HG02884 (cell line): ENCODE data around the gene SRL.
"Not testable (repeated sequence)": the region's sequence is repeated elsewhere in the genome, so short reads cannot be mapped to it uniquely, and the experiment has no call there.

ENCODE experiments used
- ATAC-seq: cut with Tn5 transposase; IDR thresholded peaks from one replicate; pipeline ENCODE4 v1.9.1; 2021; ENCODE audit warnings: mild to moderate bottlenecking, moderate library complexity; ENCODE audit not compliant: unreplicated experiment

SRL gene

DNA sequence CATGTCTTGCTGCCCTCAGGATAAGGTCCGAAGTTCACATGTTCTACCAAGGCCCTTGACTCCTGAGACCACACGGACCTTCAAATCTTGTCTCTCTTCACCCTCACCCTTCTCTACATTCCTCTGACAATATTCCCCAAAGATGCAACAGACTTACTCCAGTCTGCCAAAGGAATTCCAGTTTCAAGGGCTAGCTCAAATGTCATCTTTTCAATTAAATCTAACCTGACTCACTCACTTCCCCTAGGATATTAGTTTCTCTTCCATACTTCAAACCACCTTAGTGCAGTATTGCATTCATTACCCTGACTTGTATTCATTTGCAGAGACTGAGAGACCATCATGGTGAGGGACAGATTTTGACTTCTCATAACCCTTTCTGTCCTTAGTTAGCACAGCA is 66.0 kb downstream of the SRL start:
- ATAC-seq = no peak

DNA sequence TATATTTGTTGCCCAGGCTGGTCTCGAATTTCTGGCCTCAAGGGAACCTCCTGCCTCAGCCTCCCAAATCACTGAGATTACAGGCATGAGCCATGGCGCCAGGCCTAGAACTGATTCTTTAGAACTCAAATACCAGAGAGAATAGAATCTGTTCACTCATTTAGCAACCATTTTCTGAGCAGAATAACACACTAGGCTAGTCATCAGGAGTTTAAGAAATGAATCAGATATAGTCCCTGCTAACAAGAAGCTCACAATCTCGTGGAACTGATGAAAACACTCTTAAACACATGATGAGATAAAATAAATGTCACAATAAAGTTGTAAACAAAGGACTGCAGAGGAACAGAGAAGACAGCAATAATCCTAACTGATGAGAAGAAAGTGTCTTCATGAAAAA is 69.8 kb downstream of the SRL start:
- ATAC-seq = no peak

DNA sequence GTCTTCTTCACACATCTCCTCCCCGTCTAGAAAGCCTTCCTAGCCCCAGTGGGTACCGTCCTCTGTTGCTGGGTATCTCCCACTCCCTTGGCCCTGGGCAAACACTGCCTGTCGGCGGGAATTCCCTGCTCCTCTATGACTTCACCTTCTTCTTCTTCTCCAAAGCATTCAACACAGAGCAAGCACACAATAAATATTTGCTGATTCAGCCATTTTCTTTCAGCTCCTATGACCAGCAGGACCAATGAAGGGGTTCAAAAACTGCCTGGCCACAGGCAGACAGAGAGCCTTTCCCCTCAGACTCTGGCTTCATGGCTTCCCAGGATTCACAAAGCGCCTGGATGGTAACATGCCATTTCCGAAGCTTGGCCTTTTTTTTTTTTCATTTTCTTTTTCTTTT is 72.5 kb downstream of the SRL start:
- ATAC-seq = no peak

DNA sequence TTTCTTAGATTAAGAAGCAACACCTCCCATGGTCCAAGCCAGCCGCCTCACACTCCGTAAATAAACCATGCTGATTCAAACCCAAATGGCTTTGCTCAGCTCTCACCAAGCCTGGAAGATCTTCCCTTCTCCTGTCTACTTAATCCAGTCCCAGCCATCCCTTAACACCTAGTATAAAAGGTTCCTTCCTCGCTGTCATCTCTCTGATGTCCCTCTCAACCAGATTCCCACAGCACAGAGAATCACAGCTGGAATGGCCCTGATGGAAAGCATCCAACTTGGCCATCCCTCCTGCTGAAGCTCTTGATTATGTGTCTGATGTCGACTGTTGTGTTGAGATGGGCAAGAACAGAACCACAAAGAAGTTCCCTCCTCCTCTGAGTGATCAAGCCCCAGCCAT is 75.1 kb downstream of the SRL start:
- no peak for ATAC-seq

DNA sequence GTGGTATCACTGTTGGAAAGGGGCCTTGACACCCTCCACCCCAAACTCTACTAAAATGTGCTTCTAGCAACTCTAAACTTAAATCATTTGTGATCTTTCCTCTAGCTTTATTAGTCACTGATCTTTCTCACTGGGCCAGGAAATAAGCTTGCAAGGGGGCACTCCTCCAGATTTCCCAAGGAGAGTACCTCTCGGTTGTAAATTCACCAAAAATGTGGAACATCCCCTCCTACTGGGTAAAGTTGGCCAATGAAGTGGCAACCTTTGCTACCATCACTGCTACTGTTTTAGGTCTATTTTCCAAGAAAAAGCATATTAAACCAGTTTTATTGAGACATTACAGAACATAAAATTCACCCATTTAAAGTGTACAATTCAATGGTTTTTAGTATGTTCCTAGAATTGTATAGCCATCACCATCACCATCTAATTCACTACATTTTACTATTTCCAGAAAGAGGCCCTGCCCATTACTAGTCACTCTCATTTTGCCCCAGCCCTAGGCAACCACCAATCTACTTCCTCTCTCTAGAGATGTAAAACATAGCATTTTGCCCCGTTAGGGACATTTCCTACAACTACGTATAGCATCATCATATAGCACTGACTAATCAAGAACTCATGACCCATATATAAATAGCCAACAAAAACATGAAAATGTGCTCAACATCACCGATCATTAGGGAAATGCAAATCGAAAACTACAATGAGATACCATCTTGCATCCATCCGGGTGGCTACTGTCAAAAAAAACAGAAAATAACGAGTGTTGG is 81.0 kb downstream of the SRL start:
- no peak for ATAC-seq

DNA sequence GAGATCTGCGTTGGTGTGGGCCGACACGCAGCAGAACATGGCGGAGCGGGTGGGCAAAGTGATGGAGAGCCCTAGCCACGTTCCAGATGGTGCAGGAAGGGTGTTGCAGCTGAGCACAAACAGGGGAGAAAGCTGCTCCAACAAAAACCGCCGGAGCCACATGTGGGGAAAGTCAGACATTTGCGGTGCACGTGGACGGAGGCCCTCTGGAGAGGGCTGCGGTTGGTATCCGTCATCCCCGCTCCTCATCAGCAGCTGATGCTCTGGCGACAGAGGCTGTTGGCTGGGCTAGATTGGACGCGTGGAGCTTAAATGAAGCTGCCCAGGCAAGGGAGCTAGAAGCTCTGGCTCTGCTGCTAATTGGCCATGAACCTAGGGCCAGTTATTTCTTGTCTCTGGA is 82.2 kb downstream of the SRL start:
- no peak for ATAC-seq

DNA sequence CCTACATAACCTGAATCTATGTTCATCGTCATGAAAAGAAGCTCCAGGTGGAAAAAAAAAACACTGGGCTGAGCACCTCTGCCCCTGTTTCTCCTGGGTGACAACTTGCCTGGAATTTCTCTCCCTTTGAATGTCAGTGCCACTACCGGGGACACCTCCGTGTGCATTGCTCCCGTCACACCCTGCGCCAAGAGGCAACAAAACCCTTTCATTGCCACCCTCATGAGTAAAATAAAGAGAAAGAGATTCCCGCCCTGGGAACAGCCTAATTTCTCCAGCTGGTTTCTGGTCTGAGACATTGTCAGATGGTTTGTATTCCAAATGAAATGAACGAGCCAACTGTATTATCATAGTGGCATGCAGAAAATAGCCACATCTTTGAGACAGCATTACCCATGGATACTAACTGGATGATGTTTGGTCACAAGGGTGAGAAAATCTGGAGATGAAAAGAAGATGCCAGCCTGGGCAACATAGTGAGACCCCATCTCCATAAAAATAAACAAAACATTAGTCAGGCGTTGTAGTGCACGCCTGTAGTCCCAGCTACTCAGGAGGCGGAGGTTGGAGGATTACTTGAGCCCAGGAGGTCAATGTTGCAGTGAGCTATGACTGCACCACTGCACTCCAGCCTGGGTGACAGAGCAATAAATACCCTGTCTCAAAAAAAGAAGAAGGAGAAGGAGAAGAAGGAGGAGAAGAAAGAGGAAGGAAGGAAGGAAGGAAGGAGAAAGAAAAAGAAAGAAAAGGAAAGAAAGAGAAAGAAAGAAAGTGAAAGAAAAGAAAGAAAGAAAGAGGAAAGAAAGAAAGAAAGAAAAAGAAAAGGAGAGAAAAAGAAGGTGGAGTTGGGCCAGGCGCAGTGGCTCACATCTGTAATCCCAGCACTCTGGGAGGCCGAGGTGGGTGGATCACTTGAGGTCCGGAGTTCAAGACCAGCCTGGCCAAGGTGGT is 83.5 kb downstream of the SRL start:
- no peak for ATAC-seq

DNA sequence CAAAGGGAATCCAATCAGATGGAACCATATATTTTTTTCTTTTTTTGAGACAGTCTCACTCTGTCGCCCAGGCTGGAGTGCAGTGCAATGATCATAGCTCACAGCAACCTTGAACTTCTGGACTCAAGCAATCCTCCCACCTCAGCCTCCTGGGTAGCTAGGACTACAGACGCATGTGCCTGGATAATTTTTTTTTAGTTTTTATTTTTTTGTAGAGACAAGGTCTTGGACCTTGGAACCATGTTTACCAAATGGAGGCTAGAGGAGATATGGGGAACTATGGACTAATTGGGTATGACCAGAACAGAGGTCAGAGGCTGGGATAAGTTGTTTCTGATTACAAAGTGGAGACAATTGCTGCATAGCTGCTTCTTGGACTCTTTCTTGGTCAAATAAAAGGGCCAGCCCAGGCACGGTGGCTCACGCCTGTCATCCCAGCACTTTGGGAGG is 84.5 kb downstream of the SRL start:
- ATAC-seq = no peak

DNA sequence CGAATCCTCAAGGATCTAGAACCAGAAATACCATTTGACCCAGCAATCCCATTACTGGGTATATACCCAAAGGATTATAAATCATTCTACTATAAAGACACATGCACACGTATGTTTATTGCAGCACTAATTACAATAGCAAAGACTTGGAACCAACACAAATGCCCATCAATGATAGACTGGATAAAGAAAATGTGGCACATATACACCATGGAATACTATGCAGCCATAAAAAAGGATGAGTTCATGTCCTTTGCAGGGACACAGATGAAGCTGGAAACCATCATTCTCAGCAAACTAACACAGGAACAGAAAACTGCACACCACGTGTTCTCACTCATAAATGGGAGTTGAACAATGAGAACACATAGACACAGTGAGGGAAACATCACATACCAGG is 85.4 kb downstream of the SRL start:
- not testable (repeated sequence) for ATAC-seq

DNA sequence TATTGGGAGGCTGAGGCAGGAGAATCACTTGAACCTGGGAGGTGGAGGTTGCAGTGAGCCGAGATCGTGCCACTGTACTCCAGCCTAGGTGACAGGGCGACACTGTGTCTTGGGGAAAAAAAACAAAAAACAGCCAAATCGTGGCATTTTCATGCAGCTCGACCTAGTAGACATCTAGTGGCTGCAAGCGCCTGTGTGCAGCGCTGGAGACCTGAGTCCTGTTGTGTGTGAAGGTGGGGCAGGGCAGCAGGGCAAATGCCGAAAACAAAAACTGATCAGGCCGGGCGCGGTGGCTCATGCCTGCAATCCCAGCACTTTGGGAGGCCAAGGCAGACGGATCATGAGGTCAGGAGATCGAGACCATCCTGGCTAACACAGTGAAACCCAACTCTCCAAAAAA is 88.5 kb downstream of the SRL start:
- not testable (repeated sequence) for ATAC-seq

DNA sequence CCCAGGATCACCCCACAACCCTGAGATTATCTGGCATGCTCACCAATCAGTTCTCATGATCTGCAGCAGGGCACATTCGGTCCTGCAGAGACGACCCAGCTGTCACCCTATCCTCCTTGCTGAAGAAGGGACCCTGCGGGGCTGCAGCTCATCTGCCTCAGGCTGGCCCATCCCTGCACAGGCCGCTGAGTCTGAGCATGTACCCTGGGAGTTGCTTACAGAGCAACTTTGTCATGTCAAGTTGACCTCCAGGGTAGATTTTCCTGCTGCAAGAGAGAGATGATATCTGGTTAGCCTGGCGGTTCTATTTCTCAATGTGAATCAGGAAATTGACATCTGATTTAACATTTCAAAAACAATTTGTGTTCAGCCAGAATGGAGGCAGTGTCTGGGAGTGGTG is 89.6 kb downstream of the SRL start:
- ATAC-seq = no peak

DNA sequence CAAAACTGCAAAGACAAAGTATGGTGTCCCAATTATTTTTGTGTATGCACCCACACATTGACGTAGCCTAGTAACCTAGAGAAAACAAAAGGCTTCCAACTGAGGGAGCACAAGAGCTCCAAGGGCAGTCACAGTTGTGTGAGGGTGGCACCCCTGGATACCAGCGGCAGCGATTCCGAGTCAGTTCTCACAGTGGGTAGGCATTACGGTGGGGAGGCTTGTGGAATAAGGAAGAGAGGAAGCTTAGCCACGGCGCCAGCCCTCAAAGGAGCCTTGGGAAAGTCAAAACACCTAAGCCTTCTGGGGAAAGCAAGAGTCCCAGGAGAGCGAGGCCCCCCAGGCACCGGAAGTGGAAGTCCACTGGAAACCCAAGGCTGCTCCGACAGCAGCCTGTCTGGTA is 94.6 kb downstream of the SRL start:
- no peak for ATAC-seq

DNA sequence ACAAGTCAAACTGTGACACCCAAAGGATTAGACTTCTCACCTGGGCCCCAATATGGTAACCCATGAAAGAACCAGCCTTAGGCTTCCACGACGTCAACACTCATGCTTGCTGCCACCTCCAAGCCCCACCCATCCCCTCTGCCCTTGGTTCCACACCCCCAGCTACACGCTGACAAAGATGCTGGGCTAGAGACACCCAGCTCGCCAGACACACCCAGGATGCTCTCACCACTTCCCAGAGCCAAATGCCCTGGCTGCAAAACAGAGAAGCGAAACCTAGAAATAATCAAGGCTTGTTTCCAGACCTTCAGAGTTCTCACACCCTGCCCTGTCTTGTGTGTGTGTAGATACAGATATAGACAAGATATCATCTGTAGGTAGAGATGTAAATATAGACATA is 99.6 kb downstream of the SRL start:
- no peak for ATAC-seq

DNA sequence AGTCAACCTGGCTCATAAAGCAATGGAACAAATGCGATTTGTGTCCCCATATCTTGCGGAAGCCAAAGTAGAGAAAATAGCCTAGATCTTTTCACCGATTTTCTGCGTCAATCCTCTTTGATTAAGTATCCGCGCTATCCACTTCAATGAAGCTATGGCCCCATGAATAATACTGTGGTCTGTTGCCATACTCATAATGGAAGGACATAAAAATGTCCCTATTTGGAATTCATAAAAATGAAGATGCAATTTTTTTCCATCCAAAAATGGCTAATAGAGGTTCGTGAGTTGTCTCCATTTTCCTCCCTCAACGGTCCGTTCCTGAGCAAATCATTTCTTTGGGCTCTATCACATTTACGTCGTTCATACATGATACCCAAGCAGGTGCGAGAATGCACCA is 100.3 kb downstream of the SRL start:
- ATAC-seq = no peak

DNA sequence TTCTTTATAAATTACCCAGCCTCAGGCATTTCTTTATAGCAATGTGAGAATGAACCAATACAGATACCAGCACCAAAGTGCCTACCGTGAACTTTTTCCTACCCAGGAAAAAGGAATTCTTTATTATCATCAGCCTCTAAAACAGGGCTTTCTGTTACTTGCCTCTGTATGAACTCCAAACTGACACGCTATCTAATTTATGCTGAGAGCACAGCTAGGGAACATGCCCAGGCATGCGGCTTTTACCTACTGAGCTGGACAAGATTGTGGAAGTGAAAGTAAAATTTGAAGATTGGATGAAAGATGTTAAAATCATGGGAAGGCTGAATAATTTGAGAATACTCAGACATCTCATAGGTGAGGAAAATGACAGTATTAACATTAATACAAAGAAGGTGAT is 101.2 kb downstream of the SRL start:
- no peak for ATAC-seq

DNA sequence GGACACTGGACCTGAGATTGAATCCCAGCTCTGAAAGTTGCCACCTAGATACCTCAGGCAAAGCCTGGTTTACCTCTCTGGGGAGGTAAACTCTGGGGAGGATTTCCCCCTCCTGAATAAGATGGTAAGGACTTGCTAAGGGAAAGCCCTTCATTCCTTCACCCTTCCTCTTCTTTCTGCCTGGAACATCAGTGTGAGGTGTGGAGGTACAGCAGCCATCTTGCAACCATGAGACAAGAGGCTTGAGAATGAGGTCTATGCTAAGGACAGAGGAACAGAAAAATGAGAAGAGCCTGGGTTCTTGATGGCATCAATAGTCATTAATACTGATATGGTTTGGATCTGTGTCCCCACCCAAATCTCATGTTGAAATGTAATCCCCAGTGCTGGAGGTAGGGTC is 101.9 kb downstream of the SRL start:
- ATAC-seq = no peak
